Stimulated activated CD8-positive, alpha-beta memory T cell treated with anti-CD3 and anti-CD28 coated beads, Interleukin-15, amount 100 ng/mL, for 1 hour (primary cell): ENCODE measurements around the gene GPR3.

Source experiments
- DNase-seq: peaks from one replicate; pipeline ENCODE4 v3.0.0-alpha.2; 2020; ENCODE audit warnings: low read depth

GPR3 gene

DNA sequence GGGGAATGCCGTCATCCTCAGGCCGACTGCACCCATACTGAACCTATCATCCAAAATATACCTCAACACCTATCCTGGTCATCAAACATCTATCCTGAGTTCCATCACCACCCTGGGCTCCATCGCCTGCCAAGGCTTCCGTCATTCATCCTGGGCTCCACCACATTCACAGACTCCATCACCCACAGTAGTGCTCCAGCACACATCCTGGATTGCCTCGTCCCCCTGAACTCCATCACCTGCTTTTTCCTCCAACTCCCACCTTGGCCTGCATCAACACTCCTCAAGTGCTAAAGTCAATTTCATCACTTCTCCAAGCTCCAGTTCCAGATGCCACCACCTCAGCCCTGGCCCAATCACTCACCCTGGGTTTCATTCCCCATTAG is 33.5 kb upstream of the GPR3 start:
- no peak for DNase-seq

DNA sequence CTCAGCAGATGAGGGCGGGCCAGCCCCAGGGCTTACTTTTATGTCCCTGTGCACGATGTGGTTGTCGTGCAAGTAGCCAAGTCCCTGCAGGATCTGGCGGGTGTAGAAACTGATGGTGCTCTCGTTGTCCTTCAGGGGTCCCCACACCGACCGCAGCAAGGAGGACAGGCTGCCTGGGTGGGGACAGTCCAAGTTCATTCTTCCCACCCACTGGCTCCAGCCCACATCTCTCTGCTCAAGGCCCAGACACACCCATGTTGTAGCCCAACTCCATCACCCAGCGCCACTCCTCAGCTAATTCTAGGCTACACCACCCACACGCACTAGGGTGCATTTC is 32.6 kb upstream of the GPR3 start:
- DNase-seq, result no peak

DNA sequence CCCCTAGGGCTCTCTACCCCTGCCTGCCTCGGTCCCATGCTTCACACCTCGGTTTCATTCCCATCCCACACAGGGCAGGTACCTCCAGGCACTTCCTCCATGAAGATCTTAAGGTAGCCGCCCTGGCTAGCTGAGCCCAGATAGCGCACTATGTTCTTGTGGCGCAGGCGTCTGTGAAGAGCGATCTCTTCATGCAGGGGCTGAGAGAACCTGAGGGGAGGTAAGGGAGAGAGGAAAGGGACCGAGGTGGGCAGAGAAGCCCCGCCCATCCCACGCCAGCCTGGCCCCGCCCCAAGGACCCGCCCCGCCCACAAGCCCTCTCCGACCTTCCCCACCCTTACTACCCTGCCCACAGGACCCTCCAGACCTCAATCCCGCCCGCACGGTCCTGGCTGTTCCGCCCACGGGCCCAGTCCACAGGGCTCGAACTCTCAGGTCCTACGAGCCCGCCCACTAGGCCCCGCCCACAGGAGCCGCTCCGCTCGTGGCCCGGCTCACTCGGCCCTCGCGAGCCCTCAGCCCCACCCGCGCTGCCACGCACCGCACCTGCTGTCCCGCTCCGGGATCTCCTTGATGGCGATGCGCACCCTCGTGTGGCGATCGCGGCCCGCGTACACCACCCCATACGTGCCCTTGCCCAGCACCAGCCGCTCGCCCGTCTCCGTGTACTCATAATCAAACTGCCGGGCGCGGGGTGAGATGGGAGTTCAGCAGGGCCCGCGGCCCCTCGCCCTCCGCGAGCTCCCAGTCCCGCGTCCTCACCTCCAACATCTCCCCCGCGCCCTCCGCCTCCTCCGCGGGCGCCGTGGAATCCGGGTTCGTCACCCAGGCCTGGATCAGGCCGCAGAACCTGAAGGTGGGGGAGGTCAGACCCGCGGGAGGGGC is 32.0 kb upstream of the GPR3 start:
- DNase-seq, result peak; percentile 34

DNA sequence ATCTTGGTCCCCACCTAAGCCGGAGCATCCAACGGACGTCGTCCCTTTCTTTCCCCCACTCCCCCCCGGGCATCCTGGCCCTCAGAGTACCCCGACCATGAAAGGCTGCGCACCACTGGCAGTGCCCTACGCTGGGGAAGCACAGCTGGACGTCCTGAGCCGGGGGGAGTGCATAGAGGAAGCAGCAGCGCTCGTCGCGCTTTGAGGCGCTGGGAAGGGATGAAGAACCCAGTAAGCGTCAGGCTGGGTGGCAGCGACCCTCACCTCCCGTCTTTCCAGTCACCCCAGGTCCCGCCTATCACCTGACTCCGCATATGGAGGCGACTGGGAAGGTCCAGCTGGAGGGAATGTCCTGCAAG is 31.4 kb upstream of the GPR3 start:
- no peak for DNase-seq

DNA sequence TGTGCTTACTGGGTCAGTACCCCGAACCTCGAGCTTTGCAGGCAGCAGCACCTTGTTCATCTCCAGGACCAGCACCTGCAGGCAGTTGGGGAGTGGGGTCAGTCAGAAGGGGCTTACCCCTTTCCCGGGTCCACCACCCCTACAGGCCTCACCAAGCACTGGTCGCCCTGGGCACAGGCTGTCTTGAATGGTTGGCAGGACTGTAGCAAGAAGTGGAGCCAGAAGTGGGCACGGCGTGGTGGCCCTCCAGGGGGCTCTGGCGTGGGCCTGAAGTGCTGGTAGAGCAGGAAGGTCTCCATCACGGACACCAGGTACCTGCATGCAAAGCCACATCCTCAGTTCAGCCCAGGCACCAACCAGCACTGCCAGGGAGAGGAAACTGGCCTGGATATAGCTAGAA is 30.9 kb upstream of the GPR3 start:
- no peak for DNase-seq

DNA sequence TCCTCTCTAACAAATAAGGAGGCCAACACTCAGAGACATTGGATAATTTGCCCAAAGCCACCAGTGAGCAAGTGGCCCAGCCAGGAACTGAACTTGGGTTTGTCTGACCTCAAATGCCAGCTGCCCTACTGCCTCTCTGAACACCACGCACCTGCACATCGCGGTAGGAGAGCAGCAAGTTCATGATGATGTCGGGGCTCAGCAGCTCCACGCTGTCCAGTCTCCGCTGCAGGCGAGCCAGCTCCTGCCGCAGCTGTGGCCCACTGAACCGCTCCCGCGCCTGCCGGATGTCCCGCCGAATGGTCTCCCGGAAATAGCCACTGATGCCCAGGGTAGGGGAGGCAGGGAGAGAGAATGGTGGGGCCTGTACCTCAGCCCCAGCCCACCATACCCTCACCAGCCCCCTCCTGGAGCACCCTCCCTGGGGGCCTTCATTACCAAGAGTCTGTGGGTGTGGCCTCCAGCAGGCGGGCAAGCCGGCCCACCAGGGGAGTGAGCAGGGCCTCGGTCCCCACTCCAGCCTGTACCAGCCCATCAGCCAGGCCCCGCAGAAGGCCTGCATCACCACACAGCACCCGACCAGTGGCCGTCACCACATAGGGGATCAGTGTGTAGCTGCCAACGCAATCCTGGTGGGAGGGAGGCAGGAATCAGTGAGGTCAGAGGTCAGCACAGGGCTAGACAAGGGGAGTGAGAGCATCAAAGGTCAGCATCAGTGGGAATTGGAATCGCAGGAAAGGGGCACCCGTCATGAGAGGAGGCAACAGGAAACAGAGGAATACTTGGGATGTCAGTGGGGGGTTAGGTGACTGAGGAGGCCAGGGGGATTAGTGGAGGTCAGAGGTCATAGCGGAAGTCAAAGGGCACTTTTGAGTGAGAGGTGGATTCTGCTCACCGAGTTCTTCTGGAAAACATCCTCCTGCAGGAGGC is 28.4 kb upstream of the GPR3 start:
- DNase-seq, result no peak

DNA sequence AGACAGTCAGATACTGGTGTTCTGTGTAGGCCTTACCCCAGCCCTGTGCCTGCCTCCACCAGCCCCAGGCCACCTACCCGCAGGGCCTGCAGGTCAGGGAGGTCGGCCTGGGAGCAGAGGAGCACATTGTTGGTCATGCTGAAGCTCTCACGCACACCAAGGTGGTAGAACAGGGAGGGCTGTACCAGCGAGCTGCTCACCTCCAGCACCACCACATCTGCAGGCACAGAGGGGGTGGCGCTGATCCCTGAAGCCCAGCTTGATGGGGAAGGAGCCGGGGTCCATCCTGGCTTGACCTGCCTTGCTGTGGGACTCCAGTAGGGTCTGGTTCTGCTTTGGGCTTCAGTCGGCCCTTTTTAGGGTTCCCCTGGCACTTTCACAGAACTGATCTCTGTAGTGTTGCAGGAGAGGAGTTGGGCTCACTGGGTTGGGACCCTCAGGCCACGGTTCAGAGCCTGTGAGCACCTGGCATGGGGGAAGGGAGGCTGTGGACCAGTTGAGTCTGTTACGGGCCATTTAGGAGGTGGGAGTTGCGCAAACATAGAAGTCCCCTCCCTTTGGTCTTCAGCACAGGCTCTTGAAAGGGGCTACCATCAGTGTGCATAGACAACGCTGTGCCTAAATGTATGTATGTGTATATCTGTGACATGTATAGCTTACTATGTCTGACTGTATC is 27.6 kb upstream of the GPR3 start:
- DNase-seq, result no peak

DNA sequence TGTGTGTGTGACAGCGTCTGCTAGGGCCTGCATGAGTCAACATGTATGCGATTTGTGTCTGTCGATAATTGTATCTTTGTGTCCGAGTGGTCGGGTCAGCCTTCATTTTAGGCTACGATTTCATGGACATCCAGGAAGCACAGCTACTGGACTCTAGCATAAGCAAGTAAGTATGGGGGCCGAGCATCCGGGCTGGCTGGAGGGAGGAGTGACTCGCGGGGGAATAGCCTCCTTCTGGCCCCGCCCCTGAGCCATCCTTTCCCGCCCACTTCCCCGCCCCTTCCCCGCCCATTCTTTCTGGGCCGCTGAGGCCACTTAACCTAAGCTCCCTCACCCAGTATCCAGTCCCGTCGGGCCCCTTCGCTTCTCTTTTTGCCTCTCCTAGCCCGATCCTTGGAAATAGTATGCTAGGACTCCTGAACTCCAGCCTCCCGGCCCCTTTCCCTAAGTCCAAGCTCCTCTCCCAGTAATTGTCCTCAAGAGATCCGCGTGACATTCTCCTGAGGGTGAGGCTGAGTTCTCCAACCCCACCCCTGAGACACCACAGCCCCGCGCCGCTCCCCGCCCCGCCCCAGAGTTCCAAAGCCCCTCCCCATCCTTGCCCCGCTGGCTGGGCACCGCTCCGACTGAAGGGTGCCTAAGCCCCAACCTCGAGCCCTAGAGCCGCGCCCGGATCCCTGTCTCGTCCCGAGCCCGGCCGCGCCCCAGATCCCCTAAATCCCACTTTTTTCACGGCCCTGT is 26.9 kb upstream of the GPR3 start:
- DNase-seq, result peak; percentile 72

DNA sequence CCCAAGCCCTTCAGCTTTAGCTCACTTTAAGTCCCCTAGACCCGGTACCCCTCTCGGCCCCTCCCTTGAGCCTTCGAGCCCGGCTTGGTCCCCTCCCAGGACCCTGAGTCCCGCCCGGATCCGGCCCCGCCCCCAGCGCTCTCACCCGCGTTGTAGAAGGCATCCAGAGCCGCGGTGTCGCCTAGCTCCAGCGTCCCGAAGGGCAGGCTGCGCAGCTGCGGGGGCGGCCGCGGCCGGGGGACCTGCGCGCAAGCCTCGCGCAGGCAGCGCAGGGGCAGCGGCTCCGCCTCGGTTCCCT is 26.4 kb upstream of the GPR3 start:
- peak; percentile 36 for DNase-seq

DNA sequence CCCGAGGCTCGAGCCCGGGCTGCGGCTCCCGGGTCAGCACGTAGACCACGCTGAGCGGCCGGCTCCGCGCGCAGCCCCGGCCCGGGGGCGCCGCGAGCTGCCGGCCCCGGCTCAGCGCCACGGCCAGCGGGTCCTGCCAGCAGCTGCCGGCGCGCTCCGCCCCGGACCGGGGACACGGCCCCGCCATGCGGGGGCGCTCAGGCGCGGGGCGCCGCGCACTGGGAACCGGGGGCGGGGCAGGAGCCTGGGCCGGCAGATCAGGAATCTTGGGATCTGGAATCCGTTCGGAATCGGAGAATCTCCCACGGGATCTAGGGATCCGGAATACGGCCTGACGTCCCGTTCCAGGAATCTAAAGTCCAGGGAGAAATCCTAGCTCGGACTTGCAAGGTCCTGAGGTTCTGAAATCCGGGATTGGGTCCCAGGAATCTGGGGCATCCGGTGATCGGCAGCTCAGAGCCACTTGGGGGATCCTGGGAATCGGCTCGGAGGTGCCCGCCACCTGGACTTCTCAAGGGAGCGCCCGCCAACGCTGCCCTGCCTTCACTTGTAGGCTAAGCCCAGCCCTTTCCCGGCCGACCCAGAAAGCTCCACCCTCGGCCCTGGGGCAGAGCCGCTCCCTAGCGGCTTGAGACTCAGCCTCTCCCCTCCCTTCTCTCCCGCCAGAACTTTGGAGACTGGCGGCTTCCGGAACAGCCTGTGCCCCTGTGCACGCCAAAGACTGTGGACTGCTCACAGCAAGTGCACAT is 25.8 kb upstream of the GPR3 start, which contains the start of gene MAP3K6:
TSS of gene MAP3K6 (minus strand) at position 551 of the 749 bp plus-strand sequence. CDS start at position 187, 364 bp downstream.
- no peak for DNase-seq

DNA sequence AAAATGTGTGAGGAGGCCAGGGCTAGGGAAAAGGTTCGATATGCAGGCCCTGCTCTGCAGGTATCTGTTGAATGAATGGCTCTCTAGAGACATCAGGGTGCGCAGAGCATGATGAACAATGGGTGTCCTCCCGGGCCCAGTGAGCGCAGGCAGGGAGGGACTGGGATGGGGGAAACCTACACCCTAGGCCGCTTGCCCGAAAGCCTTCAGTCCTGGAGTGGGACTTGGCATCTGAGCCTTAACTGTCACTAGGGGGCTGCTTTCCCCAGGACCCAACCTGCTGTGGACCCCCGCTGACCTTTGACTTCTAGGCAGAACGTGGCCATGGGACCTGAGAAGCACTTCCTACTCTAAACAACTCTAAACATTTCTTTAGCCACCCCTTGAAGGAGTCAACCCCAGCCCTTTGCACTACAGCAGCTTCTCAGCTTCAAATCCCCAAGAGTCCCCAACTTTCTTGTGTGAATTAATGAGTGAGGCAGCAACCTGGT is 25.2 kb upstream of the GPR3 start:
- DNase-seq, result no peak

DNA sequence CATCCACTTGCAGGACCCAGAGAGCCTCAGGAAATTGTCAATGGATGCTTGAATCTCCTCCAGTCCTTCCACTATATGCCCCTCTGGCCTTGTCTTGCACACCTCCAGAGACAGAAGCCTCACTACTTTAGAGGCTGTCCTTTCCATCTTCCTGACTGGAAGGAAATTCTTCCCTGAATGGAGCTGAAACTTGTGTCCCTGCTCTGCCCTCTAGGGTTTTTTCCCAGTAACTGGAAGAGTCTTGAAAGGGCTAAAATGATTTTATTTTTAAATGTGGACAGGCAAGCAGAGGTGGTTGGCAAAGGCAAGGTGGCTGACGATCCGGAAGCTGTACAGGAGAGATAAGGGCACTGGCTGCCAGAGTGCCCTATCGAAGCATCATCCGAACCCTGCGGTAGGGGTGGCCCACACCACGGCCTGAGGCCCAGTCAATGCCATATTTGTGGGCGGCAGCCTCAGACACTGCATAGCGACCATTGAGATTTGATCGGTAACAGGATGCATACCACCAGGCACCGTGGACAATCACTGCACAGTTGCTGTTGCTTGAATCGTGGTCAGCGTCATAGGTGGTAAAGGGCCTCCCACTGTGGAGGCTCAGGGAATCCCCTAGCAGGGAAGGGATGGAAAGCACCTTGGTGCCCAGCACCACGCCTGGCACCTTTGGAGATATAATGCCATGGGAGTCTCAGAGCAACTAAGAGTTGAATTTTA is 23.4 kb upstream of the GPR3 start:
- DNase-seq, result no peak

DNA sequence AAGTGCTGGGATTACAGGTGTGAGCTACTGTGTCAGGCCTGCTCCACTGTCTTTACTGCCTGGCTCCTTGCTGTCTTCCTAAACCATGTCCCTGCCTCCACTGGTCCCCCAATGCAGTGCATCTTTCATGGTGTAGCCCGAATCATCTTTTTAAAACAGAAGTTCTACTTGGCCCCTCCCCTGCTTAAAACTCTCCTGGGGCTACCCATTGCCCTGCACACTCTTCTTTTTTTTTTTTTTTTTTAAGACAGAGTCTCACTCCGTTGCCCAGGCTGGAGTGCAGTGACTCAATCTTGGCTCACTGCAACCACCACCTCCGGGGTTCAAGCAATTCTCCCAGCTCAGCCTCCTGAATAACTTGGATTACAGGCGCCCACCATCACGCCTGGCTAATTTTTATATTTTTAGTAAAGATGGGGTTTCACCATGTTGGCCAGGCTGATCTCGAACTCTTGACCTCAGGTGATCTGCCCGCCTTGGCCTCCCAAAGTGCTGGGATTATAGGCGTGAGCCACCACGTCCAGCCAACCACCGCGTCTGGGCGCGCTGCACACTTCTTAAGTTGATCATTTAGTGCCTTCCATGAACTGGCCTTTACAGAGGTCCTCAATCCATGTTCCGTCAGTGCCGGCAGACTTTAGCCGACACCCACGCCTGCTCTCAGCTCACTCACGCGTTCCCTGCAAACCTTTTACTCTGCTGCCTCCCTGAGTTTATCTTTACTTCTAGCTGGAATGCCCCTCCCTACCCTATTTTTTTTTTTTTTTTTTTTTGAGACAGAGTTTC is 20.2 kb upstream of the GPR3 start:
- DNase-seq, result no peak

DNA sequence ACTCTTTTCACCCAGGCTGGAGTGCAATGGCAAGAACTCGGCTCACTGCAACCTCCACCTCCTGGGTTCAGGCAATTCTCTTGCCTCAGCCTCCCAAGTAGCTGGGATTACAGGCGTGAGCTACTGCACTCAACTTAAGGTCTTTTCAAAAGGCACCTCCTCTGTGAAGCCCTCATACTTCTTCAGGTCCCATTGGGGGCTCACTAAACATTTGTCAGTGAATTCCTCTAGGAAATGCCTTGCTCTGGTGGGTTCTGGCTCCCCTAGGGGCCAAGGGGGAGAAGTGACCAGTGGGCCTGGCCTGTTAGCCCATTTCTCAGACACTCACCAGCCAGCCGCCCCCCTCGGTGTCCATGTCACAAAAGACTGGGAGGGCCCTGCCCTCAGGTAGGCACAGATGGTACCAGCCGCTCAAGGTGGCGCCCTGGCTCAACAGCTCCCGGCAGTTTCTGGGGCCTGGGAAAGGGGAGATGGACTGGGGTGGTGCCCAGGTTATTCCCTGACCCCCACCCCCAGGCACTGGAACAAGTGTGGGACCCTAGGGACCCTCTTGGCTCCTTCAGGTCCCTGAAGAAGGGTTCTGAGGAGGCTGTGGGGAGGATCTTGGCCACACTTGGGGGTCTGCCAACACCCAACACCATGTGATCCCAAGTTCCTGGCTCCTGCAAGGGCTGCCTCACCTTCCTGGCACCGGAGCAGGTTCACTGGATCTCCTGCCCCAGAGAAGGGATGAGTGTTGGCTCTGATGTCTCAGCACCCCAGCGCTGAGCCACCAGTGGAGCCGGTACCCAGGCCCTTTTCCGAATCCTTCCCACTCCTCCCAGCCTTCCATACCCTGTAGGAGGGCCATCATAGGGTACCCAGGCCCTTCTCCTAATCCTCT is 19.4 kb upstream of the GPR3 start:
- DNase-seq, result no peak

DNA sequence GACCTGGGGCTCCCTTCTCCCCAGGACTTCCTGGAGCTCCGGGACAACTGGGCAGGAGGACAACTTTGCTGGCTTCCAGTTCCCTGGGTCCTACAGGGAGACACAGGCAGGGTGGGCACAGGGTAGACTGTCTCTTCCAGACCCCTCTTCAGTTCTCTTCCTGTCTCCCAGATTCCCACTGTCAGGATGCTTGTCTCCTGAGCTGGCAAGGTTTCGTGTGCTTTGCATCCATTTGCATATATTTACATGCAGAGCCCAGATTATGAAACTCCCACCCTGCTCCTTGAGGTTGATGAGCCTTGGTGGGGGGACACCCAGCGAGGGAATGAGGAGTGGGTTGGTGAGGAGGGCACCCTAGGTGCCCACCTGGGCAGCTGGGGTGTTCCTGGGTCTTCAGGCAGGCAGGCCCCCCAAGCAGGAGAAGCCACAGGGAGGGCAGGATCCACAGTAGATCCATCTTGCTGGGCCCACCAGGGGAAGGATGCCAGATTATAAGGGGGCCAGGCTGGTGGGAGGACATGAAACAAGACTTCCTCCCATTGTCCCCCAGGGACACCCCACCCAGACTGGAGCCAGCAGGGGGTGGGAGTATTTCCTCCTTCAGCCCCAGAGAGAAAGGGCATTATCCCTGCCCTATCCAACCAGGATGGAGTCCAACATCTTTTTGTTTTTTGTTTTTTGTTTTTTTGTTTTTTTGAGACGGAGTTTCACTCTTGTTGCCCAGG is 17.9 kb upstream of the GPR3 start, which contains the start of gene FCN3:
TSS of gene FCN3 (minus strand) at position 463 of the 725 bp plus-strand sequence. CDS start at position 457, 6 bp downstream.
- no peak for DNase-seq

DNA sequence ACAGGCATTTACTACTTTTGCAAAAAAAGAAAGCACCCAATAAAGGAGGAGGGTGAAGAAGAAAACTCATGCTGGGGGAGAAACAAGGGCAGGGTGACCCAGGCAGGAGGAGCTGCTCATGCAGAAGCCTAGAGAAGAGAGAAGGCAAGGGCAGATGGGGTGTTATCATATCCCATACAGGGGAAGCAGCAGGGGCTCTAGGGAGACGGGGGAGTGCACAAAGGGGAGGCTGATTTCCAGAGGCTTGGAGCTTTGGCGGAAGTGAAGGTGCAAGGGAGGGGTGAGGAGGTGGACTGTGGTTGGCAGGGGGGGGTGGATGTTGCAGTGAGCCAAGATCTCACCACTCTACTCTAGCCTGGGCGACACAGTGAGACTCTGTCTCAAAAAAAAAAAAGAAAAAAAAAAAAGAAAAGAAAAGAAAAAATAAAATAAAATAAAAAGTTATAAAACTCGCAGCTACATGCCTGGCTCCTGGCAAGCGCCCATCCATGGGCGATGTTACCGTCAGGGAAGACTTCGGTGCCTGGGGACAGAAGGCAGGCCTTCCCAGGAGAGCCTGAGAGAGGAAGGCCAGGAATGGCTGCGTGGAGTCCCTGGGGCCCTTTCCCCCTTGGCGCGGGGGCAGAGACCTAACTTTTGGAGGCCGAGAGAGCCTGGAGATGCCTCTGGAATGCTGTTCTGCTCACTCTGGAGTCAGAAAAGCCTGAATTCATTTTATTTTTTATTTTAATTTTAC is 14.5 kb upstream of the GPR3 start:
- DNase-seq, result no peak

DNA sequence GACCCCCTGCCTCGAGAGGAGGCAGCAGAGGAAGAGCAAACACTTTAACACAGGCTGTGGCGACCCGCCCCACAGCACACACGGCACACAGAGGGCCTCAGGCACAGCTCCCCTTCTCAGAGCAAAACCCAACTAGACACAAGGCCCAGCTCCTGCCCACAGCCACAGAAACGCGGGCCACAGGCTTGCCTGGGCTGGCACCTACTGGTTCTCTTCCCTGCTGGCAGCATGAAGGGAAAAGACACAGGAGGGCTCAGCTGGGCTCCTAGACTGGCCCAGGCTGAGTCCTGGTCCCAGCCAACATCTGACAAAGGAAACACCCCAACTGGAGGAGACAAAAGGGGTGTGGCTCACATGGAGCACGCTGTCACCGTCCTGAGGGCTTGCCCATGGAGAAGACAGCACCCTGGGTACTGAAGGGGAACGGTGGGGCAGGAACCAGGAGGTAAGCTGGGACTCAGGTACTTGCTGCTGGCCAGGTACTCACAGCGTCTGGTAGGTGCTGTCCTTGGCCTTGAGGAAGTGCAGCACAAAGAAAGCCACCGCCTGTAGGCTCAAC is 12.8 kb upstream of the GPR3 start:
- DNase-seq, result no peak
